ENCODE measurements around the gene BBOF1.
"Not testable (repeated sequence)": the region's sequence is repeated elsewhere in the genome, so short reads cannot be mapped to it uniquely, and the experiment has no call there.

- peak; percentile 56 for TF ChIP-seq CTCF (IDR thresholded peaks at IDR 0.05; ENCODE audit: insufficient read depth, low read depth, low read length)
- TF ChIP-seq EZH2 (IDR thresholded peaks at IDR 0.05; ENCODE audit: insufficient read depth, low read length), result not testable (repeated sequence)
These were observed 92.5 kb downstream of the BBOF1 start for GRCh38 chr14:74111395-74112216.

Measured in astrocyte (in vitro differentiated cells and primary cell).